Non-pigmented ciliary epithelial cell (primary cell): ENCODE data around the gene ARHGAP30.
"Not testable (repeated sequence)": the region's sequence is repeated elsewhere in the genome, so short reads cannot be mapped to it uniquely, and the experiment has no call there.

Source experiments
- DNase-seq: peaks from one replicate; pipeline ENCODE4 v3.0.0-alpha.2; 2010; ENCODE audit warnings: low read depth

ARHGAP30 gene

DNA sequence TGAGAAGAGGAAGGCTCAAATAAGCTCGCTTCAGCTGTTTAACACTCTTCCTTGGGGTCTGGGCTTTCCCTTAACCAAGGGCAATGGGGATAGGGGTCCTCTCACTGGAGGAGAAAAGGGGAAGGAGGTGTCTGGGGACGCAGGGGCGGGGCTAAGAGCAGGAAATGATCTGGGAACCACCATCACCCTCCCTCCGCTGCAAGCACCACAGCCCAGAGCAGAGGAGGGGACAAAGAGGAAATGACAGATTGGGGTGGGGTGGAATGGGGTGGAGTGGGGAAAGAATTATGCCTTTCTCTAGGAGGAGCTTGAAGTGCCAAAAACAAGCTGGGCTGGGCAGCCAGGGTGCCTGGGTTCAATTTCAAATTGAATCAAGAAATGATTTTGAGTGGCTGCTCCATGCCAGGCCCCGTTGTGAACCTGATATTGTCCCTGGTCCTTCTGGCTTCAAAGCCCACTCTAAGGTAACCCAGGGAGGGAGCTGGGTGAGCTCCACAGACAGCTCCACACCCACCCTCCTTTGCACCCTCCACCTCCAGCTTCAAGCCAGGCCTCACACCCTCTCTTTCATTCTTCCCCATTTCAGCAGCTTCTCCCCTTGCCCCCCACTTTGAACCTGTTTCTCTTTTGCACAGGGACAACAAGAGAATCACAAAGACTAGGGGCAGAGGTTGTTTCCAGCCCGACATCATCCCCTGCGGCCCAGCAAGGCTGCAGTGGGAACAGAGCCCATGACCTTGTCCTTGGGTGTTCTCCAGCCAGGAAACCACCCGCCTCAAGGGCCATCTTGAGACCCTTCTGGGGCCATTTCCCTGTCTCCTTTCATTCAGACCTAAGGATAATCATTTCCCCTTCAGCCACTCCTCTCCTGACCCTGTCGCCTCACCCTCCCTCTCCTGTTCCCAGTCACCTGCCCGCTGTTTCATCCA, 1.1 kb downstream of the ARHGAP30 start:
- DNase-seq: no peak

DNA sequence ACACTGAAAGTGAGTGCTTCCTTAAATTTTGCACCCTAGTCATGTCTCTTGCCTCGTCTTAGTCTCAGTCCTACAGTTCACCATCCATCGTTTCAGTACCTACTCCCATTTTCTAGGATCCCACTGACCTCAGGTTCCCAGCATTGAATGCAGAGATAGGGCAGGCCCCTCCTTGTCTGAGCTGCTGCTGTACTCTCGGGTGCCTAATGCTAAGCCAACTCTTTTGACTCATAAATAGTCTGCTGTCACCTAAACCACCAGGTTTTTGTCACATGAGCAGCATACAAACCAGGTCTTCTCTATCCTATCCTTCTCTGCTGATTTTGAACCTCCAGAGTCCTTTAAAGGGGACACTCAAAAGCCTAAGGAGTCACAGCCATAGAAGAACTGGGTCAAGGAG, 3.0 kb downstream of the ARHGAP30 start:
- no peak for DNase-seq

DNA sequence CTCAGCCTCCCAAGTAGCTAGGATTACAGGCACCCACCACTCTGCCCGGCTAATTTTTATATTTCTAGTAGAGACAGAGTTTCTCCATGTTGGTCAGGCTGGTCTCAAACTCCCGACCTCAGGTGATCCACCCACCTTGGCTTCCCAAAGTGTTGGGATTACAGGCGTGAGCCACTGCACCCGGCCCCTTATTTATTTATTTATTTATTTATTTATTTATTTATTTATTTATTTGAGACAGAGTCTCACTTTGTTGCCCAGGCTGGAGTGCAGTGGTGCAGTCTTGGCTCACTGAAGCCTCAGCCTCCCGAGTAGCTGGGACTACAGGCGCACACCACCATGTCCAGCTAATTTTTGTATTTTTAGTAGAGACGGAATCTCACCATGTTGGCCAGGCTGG, 4.0 kb downstream of the ARHGAP30 start:
- not testable (repeated sequence) for DNase-seq

DNA sequence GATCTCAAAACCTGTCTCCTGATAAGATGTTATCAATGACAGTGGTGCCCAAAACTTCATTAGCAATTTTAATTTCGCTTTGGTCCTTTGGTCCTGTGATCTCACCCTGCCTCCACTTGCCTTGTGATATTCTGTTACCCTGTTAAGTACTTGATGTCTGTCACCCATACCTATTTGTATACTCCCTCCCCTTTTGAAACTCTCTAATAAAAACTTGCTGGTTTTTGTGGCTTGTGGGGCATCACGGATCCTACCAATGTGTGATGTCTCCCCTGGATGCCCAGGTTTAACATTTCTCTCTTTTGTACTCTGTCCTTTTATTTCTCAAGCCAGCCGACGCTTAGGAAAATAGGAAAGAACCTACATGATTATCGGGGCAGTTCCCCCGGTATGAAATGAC, 5.8 kb downstream of the ARHGAP30 start:
- not testable (repeated sequence) for DNase-seq

DNA sequence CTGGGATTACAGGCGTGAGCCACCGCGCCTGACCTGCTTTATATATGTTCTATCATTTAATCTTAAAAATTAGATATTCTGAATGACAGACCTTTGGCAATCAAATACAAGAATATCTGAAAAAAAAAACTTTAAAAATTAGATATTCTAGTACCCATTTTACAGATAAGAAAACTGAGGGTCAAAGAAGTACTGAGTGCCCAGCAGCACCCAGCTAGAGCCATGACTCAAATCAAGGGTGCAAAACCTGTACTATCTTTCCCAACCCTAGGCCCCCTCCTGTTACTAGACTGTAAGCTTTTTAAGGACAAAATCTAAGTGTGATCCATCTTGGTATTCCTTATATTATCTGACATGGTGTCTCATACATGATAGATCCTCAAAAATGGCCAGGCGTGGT, 8.3 kb downstream of the ARHGAP30 start:
- DNase-seq: no peak

DNA sequence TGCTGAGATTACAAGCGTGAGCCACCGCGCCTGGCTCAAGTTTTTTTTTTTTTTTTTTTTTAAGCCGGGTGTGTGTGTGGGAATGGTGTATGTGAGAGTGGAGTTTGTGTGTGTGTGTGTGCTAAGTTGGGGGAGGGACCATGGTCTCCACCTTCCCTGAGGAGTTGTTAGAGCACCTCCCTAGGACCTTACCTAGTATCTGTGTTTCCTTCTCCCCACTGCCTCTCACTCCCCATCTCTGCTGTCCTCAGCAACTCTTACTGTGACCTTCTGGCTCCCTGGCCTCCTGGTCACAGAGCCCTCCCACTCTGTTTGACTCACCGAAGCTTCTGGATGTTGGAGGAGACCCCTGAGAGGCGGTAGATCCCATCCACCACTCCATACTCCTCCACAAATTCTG, 10.4 kb downstream of the ARHGAP30 start:
- DNase-seq: no peak

DNA sequence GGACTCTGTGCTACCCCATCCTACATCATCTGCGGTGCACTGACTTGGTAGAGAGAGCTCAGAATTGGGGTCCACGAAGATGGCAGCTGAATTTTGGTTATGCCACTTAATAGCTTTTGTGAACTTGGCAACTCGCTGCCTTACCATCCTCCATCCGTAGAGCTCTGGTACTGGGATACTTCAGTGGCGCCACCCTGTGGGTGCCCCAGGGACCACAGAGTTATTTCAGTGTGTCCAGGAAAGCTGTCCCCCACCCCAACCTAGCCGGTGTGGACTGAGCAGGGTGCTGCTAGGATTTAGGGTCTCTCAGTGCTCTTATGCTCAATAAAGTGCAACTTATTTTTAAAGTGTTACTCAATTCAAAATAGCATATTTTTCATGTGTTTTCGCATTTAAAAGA, 14.9 kb downstream of the ARHGAP30 start:
- DNase-seq: no peak

DNA sequence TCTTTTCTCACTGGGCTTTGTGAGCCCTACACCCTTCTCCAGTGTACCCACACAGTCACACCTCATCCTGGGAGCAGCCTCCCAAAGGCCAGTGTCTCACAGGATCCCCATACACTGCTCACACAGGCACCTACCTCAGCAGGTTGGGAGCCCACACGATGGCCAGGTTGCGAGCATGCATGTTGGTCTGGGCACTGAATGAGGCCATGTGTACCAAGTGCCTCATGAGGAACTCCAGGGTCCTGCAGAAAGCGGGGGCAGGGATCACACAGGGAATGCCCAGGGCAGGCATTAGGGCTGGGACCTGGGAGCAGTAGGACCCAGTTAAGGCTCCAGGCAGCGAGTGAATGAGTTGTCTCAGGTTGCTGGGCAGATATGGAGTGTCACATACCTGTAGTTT, 15.5 kb downstream of the ARHGAP30 start:
- DNase-seq: no peak

DNA sequence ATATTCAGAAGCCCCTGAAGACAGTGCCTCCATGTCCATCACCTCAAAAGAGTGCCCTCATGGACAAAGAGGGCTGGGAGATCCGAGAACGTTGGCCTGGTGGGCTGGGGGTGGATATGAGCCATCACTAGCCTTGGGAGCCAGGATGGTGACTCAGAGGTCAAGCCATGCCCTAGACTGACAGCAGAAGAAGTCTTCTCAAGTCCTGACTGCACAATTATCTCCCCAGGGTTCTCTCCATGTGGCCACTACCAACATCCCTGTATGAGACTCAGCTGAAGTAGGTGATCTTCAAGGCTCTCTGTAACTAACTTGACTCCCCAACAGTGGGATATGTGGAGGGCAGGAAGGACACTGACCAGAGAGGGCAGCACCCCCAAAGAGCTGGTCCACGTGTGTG, 16.8 kb downstream of the ARHGAP30 start:
- no peak for DNase-seq

DNA sequence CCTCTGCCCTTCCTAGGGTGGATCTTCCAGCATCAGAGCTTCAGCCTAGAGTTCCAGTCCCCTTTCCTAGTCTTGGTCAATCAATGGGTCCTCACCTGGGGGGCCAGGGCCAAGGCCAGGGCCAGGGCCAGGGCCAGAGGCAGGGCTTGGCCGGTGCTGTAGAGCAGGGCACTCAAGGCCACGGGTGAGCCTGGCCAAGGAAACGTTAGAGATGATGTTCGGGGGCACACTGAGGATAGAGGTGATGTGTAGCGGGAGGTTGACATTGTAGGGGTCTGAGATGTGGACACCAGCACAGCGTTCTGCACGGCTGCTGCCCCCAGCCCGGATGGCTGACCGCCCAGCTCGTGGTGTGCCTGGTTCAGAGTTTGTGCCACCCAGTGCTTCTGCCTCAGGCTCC, 18.5 kb downstream of the ARHGAP30 start:
- DNase-seq: no peak

DNA sequence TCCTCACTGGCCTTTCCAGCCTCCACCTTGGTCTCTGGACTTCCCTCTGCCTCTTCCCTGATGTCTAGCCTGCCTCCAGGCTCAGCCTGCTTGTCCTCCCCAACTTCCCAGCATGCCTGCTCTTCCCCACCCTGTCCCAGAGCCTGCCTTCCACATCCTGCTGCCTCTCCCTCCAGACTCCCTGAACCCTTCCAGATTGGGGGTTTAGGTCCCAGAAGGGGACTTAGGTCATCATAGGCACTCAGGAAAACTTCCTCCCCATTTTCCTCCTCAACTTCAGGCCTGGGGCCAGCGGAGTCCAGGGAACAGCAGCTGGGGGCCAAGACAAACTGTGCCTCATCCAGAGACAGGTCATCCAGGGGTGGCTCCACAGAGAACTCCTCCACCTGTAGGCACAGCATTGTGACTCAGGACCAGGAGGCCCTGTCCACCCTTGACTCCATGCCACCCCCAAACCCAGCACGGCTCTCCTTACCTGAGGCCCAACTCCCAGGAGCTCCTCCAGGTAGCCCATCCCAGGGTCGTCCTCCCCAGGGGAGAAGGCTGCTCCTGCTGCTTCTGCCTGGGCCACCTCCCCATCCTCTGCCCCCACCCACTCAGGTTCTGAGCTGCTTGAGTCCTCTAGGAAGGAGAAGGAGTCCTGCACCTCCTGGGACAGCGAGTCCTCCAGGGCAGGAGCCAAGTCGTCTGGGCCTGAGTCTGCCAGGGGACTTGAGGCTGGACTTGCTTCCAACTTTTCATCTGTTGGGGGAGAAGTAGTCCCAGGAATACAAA, 20.6 kb downstream of the ARHGAP30 start:
- no peak for DNase-seq

DNA sequence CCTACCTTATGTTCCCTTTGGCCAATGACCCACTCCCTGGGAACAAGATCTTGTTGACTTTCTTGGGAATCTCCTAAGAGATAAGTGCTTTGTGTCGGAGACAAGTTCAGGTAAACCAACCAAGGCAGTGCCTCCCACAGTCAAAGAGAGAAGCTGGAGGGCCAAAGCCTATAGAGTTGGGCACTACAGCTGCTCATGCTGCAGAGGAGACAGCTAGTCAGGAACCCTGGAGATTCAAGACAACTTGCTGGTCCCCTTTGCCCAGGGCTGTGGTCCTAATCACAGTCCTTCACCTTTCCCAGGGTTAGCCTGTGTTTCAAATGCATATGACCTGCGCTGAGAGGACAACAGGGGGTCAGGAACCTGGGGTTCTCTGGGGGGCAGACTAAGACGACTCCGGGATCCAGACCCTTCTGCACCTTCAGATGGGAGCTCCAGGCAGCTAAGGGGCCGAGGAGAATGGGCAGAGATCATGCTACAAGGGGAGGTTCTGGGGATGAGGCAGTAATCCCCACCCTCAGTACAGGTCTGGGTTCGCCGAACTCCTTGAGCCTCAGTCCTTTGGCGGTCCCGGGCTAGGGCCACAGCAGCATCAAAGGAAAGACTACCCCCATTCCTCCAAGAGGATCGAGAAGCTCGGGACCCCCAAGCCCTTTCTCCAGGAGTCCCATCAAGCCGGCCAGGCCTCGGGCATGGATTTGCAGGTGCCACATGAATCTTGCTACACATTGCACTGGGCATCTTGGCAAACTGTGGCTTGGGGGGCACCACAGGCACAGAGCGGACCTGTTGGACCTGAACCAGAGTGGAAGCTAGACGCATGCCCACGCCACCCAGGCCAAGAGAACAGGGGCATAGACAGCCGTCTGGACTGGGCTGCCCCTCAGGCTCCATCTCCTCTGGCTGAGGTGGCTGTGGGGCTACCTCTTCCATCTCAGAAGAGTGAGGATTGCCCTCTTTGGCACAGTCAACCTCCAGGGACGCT, 22.0 kb downstream of the ARHGAP30 start:
- DNase-seq: no peak

DNA sequence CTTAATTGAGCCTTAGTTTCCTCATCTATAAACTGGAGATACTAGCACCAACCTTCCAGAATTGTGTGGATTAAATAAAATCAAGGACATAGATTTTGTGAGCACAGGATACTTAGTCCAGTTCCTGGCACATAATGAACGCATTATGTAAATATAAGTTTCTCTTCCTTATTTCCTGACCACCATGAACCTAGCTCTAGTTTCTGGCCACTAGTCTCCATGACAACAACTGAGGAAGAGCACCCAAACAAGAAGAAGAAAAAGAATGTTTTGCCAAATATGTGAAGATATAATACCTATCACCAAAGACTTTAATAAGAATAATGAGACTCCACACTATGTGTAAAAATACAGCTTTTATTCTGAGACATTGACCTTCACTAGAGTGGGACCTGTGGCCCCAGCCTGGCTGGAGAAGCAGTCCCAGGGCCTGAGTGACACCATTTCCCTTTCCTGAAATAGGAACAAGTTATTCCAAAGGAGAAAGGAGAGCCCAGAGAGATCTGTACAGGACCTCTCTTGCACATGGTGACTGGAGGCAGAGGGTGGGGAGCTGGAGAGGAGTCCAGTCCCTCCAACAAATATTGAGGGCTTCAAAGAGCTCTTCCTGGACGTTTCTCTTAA, 23.0 kb downstream of the ARHGAP30 start:
- DNase-seq: no peak

DNA sequence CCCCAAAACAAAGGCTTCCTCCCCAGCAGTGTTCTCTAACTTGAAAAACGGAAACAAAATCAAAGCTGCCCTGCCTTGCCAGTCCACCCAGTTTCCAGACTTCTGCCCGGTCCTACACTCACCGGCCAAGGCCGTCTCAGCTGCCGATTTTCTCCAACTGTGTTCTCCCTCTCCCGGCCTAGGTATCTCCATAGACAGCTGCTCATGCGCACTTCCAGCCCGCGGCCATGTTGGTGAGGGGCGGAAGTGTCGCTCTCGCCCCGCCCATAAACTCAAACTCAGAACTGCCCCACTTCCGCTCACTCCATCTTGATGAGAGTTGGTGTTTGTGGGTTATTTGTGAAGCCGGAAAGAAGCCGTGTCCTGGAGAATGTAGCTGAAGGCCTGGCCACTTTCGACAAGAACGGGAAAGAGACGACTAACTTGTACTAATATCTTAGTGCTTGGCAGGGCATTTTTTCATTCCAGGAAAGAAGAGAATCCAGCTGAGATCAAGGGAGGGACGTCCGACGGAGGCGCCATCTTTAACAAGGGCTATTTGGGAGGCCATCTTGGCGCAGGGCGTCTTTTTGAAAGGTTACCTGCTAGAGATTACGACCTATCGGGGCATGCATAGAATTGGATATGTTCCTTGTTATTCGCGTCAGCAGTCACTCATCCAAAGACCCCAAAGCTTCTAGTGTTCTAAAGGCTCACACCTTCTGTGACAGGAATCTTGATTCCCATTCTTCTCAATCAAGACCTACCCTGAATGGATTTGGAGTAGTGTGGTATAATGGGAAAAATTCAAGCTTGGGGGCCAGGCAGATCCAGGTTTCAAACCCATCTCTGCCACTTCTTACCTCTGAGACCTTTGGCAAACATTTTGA, 23.7 kb downstream of the ARHGAP30 start, which contains the start of gene USF1:
TSS of gene USF1 (minus strand) at position 242 of the 869 bp plus-strand sequence. CDS start 2,702 bp downstream, outside the sequence.
- DNase-seq: peak; percentile 81

DNA sequence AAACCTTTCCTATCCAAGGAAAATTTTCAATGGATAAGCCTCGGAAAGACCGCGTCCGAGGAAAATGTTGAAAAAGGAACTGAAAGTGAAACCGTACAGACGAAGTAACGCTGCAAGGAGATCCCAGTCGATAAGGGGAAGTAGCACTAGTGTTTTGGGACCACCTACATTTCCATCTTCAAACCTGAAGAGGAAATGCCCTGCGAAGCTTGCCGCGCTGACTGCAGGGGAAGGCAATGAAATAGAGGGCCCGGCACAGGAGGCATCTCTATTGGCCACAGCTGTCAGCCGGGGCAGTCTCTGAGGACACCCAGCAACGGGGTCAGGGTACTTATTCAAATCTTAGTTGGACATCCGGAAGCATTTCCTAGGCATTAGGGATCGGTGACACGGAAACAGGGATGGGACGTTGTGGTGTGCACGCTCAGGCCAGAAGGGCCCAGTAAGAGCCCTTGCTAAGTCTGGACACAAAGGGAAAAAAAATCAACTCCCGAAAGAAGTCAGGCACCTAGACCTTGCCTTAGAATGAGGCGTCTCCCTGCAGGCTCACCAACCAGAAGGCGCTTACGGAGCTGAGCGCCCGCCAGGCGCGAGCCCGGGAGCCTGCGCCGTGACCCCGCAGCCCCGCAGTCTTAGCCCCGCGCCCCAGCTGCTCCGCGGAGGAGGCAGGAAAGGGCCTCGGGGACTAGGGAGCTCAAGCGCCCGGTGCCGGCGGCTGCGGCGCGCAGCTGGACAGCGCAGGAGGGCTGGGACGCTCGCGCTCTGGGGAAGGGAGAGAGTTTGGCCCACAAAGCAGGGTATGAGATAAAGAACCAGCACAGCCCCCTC, 24.6 kb downstream of the ARHGAP30 start:
- DNase-seq: no peak

DNA sequence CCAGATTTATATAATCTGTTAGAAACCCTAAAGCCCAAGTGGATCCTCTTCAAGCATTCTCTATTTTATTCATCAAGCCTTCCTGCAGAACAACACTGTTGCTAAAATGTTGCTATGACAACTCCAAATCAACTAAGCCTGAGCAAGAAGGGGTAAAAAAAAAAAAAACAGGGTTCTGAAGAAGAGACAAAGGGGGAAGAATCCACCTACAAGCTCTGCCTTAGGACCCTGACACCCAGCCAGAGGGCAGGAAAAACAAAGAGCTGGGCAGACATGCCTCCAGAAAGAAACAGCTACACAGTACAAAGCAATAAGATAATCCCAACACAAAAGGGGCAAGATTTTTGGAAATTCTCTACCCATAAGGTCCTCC, 25.2 kb downstream of the ARHGAP30 start:
- no peak for DNase-seq

DNA sequence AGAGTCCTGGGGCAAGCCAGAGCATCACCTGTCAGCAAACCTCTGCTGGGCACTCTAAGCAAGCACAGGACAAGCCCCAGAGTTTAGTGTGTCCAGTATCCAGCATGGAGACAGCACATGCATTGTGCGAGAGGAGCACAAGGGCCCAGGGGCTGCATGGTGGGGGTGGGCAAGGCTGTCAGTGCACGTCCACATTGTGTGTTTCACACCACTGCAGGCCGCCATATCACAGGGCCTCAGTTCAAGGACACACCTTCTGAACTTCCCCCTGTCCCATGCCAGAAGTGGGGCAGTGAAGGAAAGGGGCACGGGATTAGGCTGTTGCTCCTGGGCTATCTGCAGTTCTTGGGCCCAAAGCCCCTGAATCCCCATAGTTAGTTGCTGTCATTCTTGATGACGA, 30.1 kb downstream of the ARHGAP30 start:
- no peak for DNase-seq

DNA sequence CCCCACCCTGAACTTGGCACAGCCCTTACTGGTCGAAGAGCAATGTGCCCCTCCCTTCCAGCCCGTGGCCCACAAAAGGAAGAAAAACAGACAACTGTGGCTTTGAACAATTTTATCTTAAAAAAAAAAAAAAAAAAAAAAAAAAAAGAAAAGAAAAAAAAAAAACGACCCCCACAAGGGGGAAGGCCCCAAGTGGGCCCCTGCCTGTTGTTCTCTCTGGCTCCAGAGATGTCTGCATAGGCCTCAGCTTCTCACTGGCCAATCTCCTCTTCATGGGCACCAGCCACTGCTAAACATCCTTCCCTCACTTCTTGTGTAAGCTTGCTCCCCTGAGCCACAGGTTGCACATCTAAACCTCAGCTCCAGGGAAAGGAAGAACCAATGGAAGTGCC, 30.5 kb downstream of the ARHGAP30 start:
- no peak for DNase-seq

DNA sequence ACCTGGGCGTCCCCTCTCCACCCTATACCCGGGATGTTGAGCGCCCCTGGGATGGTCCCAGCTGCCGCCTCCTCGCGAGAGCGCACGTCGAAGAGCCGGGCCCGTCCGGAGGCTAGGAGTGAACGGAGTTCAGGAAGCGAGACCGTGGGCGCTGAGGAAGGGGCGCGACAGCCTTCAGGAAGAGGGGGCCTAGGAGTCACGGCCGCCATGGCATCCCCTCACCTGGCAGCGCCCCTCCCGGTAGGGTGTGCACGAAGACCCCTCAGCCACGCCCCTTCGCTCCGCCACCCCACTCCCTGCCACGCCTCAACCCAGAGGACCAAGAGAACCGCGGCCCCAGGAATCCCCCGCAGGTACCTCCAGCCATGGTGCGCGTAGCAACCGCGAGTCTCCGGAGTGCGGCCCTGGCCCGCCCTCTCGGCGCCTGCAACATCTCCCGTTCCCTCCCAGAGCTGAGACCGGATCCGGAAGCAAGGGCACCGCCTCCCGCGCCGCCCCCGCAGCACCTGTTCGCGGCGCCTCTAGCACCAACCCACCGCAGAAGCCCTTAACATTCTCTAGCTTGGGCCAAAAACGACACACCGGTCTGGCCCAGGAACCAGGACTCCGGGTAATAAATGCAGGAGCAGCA, 31.1 kb downstream of the ARHGAP30 start, which contains the start of gene TSTD1:
TSS of gene TSTD1 (minus strand) at position 442 of the 631 bp plus-strand sequence. CDS start at position 367, 75 bp downstream.
- no peak for DNase-seq
